Measurements from ENCODE around the gene AIFM3.

The AIFM3 gene

DNA sequence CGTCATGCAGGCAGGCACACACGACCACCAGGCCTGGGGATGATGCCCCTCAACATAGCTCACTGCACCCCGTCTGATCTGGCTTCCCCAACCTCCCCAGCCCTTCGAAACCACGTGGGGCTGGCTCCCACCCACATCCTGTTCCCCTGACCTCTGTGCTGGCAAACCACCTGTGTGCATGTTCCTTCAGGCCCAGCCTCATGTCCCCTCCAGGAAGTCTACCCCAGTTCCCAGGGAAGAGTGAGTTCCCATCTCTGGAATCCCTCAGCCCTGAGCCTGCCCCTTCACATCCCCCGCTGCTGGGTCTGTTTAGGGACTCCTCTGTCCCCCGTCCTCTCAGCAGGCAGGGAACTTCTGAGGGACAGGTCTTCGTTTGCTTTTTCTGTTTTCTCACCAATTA is 58.2 kb downstream of the AIFM3 start:
- no peak overlapping the region for H3K4me3 ChIP-seq (ENCODE audit: low read depth, low read length)
- DNase-seq (ENCODE audit: low read depth): no peak
- no peak for TF ChIP-seq CTCF (conservative IDR thresholded peaks at IDR 0.05; ENCODE audit: low read depth, low read length)

- no peak overlapping the region for H3K4me3 ChIP-seq (ENCODE audit: low read depth, low read length)
- no peak for DNase-seq (ENCODE audit: low read depth)
- no peak for TF ChIP-seq CTCF (conservative IDR thresholded peaks at IDR 0.05; ENCODE audit: low read depth, low read length)
These were observed 59.0 kb downstream of the AIFM3 start for GRCh38 chr22:21025763-21026755.

- peak; percentile 69 for DNase-seq (ENCODE audit: low read depth)
- H3K4me3 ChIP-seq (ENCODE audit: low read depth, low read length): no peak overlapping the region
- TF ChIP-seq CTCF (conservative IDR thresholded peaks at IDR 0.05; ENCODE audit: low read depth, low read length): no peak
These were observed 60.0 kb downstream of the AIFM3 start for GRCh38 chr22:21026783-21027692.

DNA sequence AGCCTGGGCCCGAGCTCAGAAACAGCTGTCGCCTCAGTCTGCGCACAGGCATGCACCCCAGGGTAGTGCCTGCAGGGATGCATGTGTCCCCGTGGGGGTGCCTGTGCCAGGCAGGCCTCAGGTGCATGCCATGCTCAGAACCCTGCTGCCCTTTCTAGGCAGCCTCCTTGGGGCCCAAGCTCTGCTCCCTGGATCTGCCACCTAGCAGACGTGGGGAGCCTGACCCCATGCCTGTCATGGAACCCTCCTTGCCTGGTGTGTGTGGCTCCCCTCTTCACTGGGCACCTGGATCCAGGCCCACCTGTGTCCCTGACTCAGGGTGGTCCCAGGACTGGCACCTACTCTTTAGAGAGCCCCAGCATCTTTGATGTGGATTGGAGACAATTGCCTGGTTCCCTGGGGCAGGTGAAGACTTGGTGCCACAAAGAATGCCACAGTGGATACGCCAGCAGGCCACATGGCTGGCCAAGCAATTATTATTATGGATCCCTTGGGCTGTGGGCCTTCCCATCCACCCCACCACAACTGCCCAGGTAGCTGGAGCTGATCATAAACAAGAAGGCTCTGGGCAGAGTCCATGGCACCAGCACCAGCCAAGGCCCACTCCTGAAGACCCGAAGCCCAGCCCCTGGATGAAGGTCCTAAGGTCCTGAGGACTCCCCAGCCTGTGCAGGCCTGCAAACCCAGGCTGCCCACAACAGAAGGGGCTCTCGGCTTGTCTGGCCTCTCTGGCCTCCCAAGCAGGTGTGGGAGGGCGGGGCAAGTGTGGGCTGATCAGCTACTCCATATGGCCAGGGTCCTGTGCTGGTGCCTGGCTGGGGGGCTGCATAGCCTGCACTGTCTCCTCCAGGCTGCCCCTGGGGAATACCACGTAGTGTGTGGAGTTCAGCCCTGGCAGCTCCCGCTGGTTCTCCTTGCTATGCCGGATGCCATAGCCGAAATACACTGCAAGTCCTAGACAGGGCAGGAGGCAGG is 61.5 kb downstream of the AIFM3 start:
- H3K4me3 ChIP-seq (ENCODE audit: low read depth, low read length): no peak overlapping the region
- no peak for TF ChIP-seq CTCF (conservative IDR thresholded peaks at IDR 0.05; ENCODE audit: low read depth, low read length)
- no peak for DNase-seq (ENCODE audit: low read depth)

DNA sequence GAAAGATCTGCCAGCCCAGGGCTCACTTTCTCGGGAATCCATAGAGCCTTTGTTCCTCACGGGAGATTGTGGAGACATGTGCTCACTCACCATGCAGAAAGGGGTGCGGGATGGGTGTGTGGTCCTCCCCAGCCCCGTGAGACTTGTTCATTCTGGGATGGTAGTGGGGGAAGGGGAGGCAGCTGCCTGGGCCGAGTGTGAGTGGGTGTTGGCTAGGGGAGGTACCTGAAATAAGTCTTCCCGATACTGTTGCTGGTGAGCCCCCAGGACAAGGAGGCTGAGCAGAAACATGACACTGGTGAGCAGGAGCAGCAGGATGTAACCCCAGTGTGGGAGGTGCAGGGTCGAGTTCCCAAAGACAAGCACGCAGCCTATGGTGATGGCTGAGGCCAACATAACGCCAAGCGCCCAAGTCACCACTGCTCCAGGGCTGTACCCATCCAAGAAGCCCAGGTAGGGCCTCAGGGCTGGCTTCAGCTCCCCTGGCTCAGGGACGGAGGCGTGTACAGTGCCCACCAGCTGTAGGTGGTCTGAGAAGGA is 62.5 kb downstream of the AIFM3 start:
- no peak for TF ChIP-seq CTCF (conservative IDR thresholded peaks at IDR 0.05; ENCODE audit: low read depth, low read length)
- no peak overlapping the region for H3K4me3 ChIP-seq (ENCODE audit: low read depth, low read length)
- no peak for DNase-seq (ENCODE audit: low read depth)

GRCh38 chr22:21030032-21030431 is 63.0 kb downstream of the AIFM3 start:
- no peak for TF ChIP-seq CTCF (conservative IDR thresholded peaks at IDR 0.05; ENCODE audit: low read depth, low read length)
- no peak overlapping the region for H3K4me3 ChIP-seq (ENCODE audit: low read depth, low read length)
- DNase-seq (ENCODE audit: low read depth): no peak

Data from choroid plexus epithelial cell (primary cell).